Osteoblast (primary cell): ENCODE data around the gene ACSL3. TPM values are rescaled to one million over a fixed set of nuclear protein-coding genes. Genes with fewer than 3 reads are reported as not detected.
"Not testable (repeated sequence)": the region's sequence is repeated elsewhere in the genome, so short reads cannot be mapped to it uniquely, and the experiment has no call there.

Experiments
- DNase-seq: peaks from one replicate; pipeline ENCODE4 v3.0.0; 2011; ENCODE audit warnings: low spot score, mixed read lengths; ENCODE audit not compliant: insufficient read length; ENCODE audit errors: missing footprints
- H2AFZ ChIP-seq: 2 replicates; pipeline ENCODE4 v1.6.0; 2011; ENCODE audit warnings: mild to moderate bottlenecking, low read length
- H3K27ac ChIP-seq: 2 replicates; pipeline ENCODE4 v1.5.1; 2011; ENCODE audit warnings: mild to moderate bottlenecking, low read depth, low read length, moderate library complexity
- H3K27me3 ChIP-seq: 2 replicates; pipeline ENCODE4 v1.6.0; 2012; ENCODE audit warnings: mild to moderate bottlenecking, control low read depth, inconsistent platforms, low read length, moderate library complexity; ENCODE audit not compliant: insufficient read depth
- H3K36me3 ChIP-seq: 2 replicates; pipeline ENCODE4 v1.5.1; 2011; ENCODE audit warnings: mild to moderate bottlenecking, low read length, control low read depth, moderate library complexity; ENCODE audit not compliant: insufficient read depth
- H3K4me1 ChIP-seq: 2 replicates; pipeline ENCODE4 v1.5.1; 2011; ENCODE audit warnings: mild to moderate bottlenecking, low read length, control low read depth, moderate library complexity; ENCODE audit not compliant: insufficient read depth
- H3K4me2 ChIP-seq: 2 replicates; pipeline ENCODE4 v1.6.0; 2011; ENCODE audit warnings: mild to moderate bottlenecking, low read length; ENCODE audit not compliant: insufficient read depth
- H3K4me3 ChIP-seq: fragments of 200-600 bp; sonication (generic); 3 replicates; pipeline ENCODE4 v1.5.1; 2012; ENCODE audit warnings: mild to moderate bottlenecking, low read length, inconsistent platforms; ENCODE audit not compliant: insufficient read depth
- H3K79me2 ChIP-seq: 2 replicates; pipeline ENCODE4 v1.6.0; 2012; ENCODE audit warnings: mild to moderate bottlenecking, low read length, control low read depth, inconsistent platforms; ENCODE audit not compliant: insufficient read depth
- H3K9me3 ChIP-seq: 2 replicates; pipeline ENCODE4 v1.5.1; 2011; ENCODE audit warnings: low read depth, low read length, control low read depth
- H4K20me1 ChIP-seq: 2 replicates; pipeline ENCODE4 v1.6.0; 2012; ENCODE audit warnings: mild to moderate bottlenecking, low read length, control low read depth; ENCODE audit not compliant: insufficient read depth
- CTCF ChIP-seq: IDR thresholded peaks from 2 replicates; pipeline ENCODE4 v1.5.1; 2011; ENCODE audit warnings: mild to moderate bottlenecking, low read depth, low read length, moderate library complexity; ENCODE audit errors: extremely low read depth
- total RNA-seq: library from RNA; depleted of rRNA; stranded (reverse); fragments of >200 nt; gene quantifications from 2 replicates; pipeline ENCODE4 v1.2.3, GENCODE V29; 2012

The ACSL3 gene
- total RNA-seq, 1 donor = 166 TPM

GRCh38 chr2:222912776-222913175, 51.9 kb downstream of the ACSL3 start:
- Histone ChIP-seq H3K4me3 (no peak overlapping the region), H3K9me3 (no peaks in the 10 kb centered on the region), H3K79me2 (peaks cover 78% of the 10 kb centered on the region), H3K4me2 (no peak overlapping the region), H3K4me1 (peaks cover 26% of the 10 kb centered on the region), H3K27me3 (no peaks in the 10 kb centered on the region), H3K27ac (no peak overlapping the region), H3K36me3 (peaks cover 6% of the 10 kb centered on the region), H2AFZ (no peak overlapping the region), H4K20me1 (peaks cover 9% of the 10 kb centered on the region)
- no peak for DNase-seq
- TF ChIP-seq CTCF = no peak

DNA sequence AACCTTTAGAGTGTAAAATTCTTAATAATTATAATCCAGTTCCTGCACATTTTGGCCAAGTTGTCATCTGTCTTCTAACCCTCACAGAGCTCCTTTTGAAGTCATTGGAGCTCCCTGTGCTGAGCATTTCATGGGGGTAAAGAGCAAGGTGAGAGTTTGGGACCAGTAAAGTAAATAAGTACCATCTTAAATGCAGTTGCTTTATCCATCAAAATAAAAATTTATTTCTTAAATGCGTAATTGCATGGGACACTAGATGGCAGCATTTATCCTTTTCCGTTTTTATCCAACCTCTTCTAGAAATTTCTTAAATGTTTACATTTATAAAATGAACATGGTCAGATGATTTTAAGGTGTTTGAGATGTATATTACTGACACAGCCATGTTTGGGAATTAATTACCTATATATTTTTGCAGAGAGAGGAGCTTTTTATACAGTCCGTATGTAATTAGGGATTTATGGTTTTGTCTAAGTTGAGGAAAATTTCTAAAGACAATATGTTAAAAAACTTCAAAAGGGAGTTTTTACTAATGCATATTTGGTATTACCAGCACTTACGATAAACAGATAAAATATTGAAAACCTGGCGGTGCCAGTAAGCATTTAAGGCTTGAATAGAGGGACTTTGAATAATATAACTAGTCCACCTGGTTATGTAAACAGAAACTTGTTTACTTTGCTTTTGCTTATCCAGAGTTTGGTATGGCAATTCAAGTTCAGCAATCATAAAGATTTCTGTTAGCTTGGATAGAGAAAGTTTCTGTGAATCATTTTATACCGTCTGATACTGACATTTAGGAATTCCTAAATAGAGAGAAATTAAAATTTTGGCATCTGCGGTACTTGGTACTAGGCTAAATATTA, 54.5 kb downstream of the ACSL3 start:
- no peaks in the 10 kb centered on the region for H3K27me3 ChIP-seq
- no peak overlapping the region for H2AFZ ChIP-seq
- H3K4me2 ChIP-seq = no peak overlapping the region
- H3K36me3 ChIP-seq = peaks cover 5% of the 10 kb centered on the region
- H3K79me2 ChIP-seq = peaks cover 65% of the 10 kb centered on the region
- TF ChIP-seq CTCF = peak; percentile 60
- no peaks in the 10 kb centered on the region for H3K9me3 ChIP-seq
- H3K4me3 ChIP-seq = no peak overlapping the region
- no peak for DNase-seq
- H3K27ac ChIP-seq = no peak overlapping the region
- peaks cover 34% of the 10 kb centered on the region for H3K4me1 ChIP-seq
- peaks cover 4% of the 10 kb centered on the region for H4K20me1 ChIP-seq

- no peak overlapping the region for H3K4me2 ChIP-seq
- peaks cover 36% of the 10 kb centered on the region for H3K4me1 ChIP-seq
- no peak overlapping the region for H3K4me3 ChIP-seq
- peaks cover 15% of the 10 kb centered on the region for H3K36me3 ChIP-seq
- H3K9me3 ChIP-seq = no peaks in the 10 kb centered on the region
- DNase-seq = no peak
- H2AFZ ChIP-seq = no peak overlapping the region
- no peaks in the 10 kb centered on the region for H3K27me3 ChIP-seq
- H4K20me1 ChIP-seq = peaks cover 4% of the 10 kb centered on the region
- H3K79me2 ChIP-seq = peaks cover 60% of the 10 kb centered on the region
- TF ChIP-seq CTCF = no peak
- no peak overlapping the region for H3K27ac ChIP-seq
Observed at GRCh38 chr2:222916229-222917197, 55.7 kb downstream of the ACSL3 start.

- H4K20me1 ChIP-seq, H3K4me2 ChIP-seq, H3K9me3 ChIP-seq, DNase-seq, H3K27me3 ChIP-seq, H2AFZ ChIP-seq, H3K4me3 ChIP-seq: not testable (repeated sequence)
- H3K36me3 ChIP-seq = peaks cover 22% of the 10 kb centered on the region
- peak overlapping the region; percentile 29 for H3K27ac ChIP-seq
- H3K79me2 ChIP-seq = peaks cover 56% of the 10 kb centered on the region
- H3K4me1 ChIP-seq = peaks cover 36% of the 10 kb centered on the region
Observed at GRCh38 chr2:222917212-222917611, 56.4 kb downstream of the ACSL3 start.
